WI38 (cell line): ENCODE measurements around the gene LECT2.

ENCODE experiments used
- H3K4me3 ChIP-seq: 2 replicates; pipeline ENCODE4 v1.5.1; 2011; ENCODE audit warnings: low read depth, mild to moderate bottlenecking, control low read depth, low read length
- TF ChIP-seq, protein P1 (sequence below): IDR thresholded peaks from 2 replicates; pipeline ENCODE4 v1.5.1; 2012; ENCODE audit warnings: low read depth, mild to moderate bottlenecking, control low read depth, low read length

LECT2 gene

DNA sequence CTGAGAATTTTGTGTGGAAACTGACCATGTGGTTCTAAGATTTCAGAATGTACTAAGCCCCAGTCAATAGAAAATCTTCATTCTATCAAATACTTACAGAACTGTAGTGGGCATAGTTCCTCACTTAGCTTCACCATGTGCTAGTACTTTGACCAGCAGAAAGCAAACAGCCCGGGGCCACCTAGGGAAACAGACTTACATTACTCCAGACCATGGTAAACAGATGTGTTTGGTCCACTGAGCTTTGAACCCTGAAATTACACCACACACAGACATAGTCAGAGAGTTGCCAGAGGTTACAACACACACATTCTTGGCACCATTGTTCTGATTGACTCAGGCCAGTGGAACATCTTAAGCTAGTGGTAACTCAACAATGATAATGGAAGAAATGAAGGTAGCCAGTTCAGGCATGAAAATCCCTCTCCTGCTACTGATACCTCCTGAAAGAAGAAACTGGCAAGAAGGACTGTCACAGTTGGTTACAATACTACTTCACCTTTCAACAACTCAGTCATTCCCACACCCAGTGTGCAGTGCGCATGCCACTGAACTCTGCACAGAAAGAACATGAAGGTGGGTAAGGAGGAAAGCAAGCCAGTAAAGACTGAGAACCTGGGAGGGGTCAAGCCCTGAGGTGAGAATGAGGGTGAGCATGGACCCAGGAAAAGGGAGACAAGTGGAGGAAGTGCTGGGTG lies 18.7 kb upstream of the LECT2 start:
- H3K4me3 ChIP-seq: no peak overlapping the region
- TF ChIP-seq, protein P1, sequence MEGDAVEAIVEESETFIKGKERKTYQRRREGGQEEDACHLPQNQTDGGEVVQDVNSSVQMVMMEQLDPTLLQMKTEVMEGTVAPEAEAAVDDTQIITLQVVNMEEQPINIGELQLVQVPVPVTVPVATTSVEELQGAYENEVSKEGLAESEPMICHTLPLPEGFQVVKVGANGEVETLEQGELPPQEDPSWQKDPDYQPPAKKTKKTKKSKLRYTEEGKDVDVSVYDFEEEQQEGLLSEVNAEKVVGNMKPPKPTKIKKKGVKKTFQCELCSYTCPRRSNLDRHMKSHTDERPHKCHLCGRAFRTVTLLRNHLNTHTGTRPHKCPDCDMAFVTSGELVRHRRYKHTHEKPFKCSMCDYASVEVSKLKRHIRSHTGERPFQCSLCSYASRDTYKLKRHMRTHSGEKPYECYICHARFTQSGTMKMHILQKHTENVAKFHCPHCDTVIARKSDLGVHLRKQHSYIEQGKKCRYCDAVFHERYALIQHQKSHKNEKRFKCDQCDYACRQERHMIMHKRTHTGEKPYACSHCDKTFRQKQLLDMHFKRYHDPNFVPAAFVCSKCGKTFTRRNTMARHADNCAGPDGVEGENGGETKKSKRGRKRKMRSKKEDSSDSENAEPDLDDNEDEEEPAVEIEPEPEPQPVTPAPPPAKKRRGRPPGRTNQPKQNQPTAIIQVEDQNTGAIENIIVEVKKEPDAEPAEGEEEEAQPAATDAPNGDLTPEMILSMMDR: no peak

DNA sequence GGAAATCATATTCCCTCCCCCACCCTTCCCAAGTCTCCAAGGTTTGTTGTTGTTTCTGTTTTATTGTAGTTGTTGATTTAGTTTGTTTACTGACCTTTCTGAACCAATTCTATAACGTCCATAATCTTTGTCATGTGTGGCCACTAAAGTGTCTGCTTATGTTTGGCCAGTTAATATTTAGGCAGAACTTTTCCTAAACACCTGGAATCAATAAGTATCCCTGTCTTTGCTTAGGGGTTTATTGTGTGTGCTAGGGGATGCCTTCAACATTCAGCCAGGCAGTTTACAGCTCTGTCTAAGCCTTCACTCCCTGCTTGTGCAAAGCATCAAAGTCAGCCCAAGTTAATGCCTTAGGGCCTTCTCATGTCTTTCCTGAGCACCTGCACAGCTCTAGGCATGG lies 16.9 kb upstream of the LECT2 start:
- TF ChIP-seq, protein P1: no peak
- no peak overlapping the region for H3K4me3 ChIP-seq

DNA sequence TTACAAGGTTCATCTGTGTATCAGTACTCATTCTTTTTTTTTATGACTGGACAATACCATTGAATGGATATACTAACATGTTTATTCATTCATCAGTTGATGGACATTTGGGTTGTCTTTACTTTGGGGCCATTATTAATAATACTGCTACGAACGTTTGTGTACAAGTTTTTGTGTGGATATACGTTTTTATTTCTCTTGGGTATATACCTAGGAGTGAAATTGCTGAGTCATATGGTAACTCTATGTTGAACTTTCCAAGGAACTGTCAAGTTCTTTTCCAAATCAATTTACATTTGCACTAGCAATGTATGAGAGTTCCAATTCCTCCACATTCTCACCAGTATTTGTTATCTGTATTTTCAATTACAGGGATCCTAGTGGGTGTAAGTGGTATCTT lies 12.0 kb upstream of the LECT2 start:
- TF ChIP-seq, protein P1: no peak
- no peak overlapping the region for H3K4me3 ChIP-seq

DNA sequence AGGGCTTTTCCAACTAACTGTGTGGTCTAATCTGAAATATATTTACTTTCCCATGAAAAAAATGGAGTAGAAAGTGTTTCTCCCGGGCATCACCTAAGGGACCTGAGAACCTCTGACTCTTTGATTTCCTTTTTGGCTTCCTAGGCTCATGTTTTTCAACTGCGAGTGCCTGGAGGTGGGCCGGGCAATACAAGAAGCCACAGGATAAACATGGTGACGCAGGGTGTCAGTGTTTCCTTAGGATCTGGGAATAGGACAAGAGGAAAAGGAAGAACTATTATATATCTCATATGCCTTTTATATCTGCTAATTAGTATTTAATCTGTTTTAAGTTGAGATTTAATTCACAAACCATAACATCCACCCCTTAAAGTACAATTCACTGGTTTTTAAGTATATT lies 11.4 kb upstream of the LECT2 start:
- TF ChIP-seq, protein P1: no peak
- H3K4me3 ChIP-seq: no peak overlapping the region

DNA sequence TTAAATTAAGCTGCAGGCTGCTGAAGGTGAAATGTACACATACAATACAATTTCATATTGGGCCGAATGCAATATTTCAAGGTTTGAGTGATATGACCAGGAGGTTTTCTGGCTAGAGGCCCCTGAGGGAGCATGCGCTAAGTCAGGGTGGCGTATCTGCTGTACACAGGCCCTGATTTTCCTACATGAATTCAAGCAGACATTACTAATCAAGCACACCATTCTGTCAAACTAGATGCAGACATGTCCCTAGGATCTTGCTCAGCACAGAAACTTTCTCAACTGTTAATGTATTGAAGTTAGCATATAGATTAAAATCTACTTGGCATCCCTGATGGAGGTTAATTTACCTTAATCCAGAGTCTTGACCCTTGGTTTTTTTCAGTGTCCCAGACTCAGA lies 10.7 kb upstream of the LECT2 start:
- TF ChIP-seq, protein P1: no peak
- H3K4me3 ChIP-seq: no peak overlapping the region

DNA sequence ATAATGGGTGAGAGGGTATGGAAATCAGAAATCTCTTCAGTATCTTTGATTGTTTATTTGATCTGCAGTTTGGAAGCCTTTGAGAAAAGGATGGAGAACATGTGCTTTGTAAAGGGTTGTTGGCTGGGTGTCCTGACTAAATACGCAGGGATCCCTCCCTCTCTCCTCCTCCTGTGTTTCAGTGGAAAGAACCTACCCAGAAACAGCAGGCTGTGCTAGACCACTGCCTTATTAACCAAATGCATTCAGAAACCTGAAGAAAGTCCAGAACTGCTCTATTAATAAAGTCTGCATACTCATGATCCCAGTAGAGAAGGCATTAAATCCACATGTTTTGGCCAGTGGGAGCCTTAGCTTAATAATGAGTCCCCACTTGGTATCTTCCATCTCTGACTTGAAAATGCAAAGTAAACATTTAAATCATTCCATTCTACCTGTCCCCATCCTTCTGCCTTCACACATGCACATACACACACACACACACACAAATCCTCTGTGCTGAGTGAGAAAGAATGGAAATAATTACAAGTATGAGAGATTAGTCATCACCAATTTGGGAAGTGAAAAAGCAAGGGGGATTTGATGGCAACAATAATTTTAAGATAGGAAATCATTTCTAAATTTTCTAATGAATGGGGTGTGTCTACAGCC lies 10.0 kb upstream of the LECT2 start:
- TF ChIP-seq, protein P1: no peak

DNA sequence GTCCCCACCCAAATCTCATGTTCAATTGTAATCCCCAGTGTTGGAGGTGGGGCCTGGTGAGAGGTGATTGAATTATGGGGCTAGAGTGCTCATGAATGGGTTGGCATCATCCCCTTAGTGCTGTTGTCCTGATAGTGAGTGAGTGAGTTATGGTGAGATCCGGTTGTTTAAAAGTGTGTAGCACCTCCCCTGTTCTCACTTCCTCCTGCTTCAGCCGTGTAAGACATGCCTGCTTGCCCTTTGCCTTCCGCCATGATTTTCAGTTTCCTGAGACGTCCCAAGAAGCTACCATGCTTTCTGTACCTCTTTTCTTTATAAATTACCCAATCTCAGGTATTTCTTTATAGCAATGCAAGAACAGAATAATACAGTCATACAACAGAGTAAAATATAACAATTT lies 742 bp upstream of the LECT2 start:
- TF ChIP-seq, protein P1: no peak
- H3K4me3 ChIP-seq: no peak overlapping the region

More for the DNA sequence above, 10.0 kb upstream of the LECT2 start:
- H3K4me3 ChIP-seq: no peak overlapping the region
